HCT116 (cell line): ENCODE measurements around the gene FKBP7.

ENCODE experiments used
- CTCF ChIP-seq, 3 experiments: fragments of 200-600 bp in 1 of 3; sonication (generic) in 1 of 3; IDR thresholded peaks in 2 of 3; conservative IDR thresholded peaks in 1 of 3; 2 replicates each; pipeline ENCODE4 v1.5.1; 2012 to 2017; ENCODE audit warnings: low read depth in 2 of 3, low read length in 2 of 3, antibody characterized with exemption in 1 of 3, borderline replicate concordance in 1 of 3, control low read depth in 1 of 3, mild to moderate bottlenecking in 1 of 3, mixed read lengths in 1 of 3, mixed run types in 1 of 3, moderate library complexity in 1 of 3; ENCODE audit not compliant: insufficient read depth in 1 of 3
- POLR2A ChIP-seq: IDR thresholded peaks from 2 replicates; pipeline ENCODE4 v1.7.0; 2011; ENCODE audit warnings: borderline replicate concordance; ENCODE audit not compliant: insufficient read depth, insufficient read length; ENCODE audit errors: extremely low read depth

- no peak for TF ChIP-seq CTCF (IDR thresholded peaks at IDR 0.05 in 2 of 3, conservative IDR thresholded peaks at IDR 0.05 in 1 of 3; ENCODE audit: borderline replicate concordance in 1 of 3, insufficient read depth in 1 of 3, low read depth in 2 of 3, low read length in 2 of 3)
- no peak for TF ChIP-seq POLR2A
Measured at GRCh38 chr2:178476477-178476876, 1.9 kb downstream of the FKBP7 start.
